Activated B cell treated with CpG ODN at 0.5 μM for 24 hours (primary cell): ENCODE results near the gene SERGEF. TPM values are rescaled to one million over a fixed set of nuclear protein-coding genes. Genes with fewer than 3 reads are reported as not detected.

ENCODE experiments used
- ATAC-seq: fragments of 200-7000 bp; cut with Tn5 transposase; one replicate; pipeline ENCODE4 v1.10.0; 2021; ENCODE audit warnings: low read depth, mild to moderate bottlenecking, moderate library complexity
- CTCF ChIA-PET: fragments of 350-600 bp; sonication (Branson Sonifier 250); formaldehyde crosslinking; loops from one replicate; lab custom pipeline; 2021; ENCODE audit warnings: antibody characterized with exemption; lab: Charles Lee
- POLR2A ChIA-PET: fragments of 350-600 bp; sonication (Branson Sonifier 250); formaldehyde crosslinking; loops from one replicate; lab custom pipeline; 2021; ENCODE audit warnings: antibody characterized with exemption; lab: Charles Lee
- DNase-seq: peaks from one replicate; pipeline ENCODE4 v3.0.0; 2022
- H3K27ac Mint-ChIP-seq: one replicate; pipeline ENCODE4 v1.8.0; 2020; ENCODE audit warnings: mixed read lengths
- H3K27me3 Mint-ChIP-seq: one replicate; pipeline ENCODE4 v1.8.0; 2021; ENCODE audit warnings: mixed read lengths
- H3K36me3 Mint-ChIP-seq: one replicate; pipeline ENCODE4 v1.8.0; 2021; ENCODE audit warnings: low read depth, mixed read lengths
- H3K4me1 Mint-ChIP-seq: one replicate; pipeline ENCODE4 v1.8.0; 2021; ENCODE audit warnings: mixed read lengths
- H3K4me3 Mint-ChIP-seq: one replicate; pipeline ENCODE4 v1.8.0; 2020; ENCODE audit warnings: mild to moderate bottlenecking, mixed read lengths
- H3K9me3 Mint-ChIP-seq: one replicate; pipeline ENCODE4 v1.8.0; 2020; ENCODE audit warnings: mixed read lengths
- intact Hi-C: fragments of 100-400 bp; cut with micrococcal nuclease; formaldehyde crosslinking; loops from one replicate; pipeline ENCODE4 v1.15.1; 2024
- total RNA-seq: library from RNA; stranded (reverse); gene quantifications from 2 replicates; pipeline ENCODE4 v1.2.3, GENCODE V29; 2022
- TF ChIP-seq, protein P1 (sequence below): fragments of 200-600 bp; IDR thresholded peaks from one replicate; pipeline ENCODE4 v1.8.0; 2022; ENCODE audit warnings: antibody characterized with exemption, mild to moderate bottlenecking

Gene SERGEF
- total RNA-seq, 1 donor from 2014 or later: 38.4 TPM

DNA sequence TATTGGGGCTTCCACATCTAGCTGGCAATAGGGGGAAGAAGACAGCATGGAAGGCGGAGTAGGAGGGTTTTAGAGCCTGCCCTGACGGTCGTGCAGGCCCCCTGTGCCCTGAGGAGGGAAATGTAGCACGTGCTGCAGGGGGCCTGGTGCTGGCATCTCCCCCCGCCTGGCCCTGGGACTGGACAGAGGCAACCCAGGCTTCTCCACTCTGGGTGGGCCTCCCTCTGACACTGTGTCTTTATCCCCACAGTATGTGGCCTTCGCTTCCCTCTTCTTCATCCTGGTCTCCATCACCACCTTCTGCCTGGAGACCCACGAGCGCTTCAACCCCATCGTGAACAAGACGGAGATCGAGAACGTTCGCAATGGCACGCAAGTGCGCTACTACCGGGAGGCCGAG, 241.4 kb downstream of the SERGEF start:
- no peak overlapping the region for H3K27ac Mint-ChIP-seq

DNA sequence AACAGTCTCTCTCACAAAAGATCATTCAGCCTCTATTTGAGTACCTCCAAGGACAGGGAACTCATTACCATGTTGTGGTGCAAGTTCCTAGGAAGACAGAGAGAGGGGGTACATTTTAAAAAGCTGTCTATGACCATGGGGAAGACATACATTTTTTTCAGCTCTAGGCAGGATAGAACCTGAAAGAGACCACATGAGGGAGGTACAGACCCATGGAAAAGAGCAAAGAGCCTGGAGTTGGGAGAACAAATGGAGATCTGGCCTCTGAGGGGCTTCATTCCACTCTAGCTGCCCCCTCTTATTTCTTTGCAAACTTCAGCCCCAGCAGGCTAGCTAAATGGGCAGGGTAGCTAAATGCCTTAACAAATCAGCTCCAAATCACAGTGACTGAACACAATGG, 241.9 kb downstream of the SERGEF start:
- no peaks in the 10 kb centered on the region for H3K4me1 Mint-ChIP-seq
- intact Hi-C loops: no loop called here
- TF ChIP-seq, protein P1, sequence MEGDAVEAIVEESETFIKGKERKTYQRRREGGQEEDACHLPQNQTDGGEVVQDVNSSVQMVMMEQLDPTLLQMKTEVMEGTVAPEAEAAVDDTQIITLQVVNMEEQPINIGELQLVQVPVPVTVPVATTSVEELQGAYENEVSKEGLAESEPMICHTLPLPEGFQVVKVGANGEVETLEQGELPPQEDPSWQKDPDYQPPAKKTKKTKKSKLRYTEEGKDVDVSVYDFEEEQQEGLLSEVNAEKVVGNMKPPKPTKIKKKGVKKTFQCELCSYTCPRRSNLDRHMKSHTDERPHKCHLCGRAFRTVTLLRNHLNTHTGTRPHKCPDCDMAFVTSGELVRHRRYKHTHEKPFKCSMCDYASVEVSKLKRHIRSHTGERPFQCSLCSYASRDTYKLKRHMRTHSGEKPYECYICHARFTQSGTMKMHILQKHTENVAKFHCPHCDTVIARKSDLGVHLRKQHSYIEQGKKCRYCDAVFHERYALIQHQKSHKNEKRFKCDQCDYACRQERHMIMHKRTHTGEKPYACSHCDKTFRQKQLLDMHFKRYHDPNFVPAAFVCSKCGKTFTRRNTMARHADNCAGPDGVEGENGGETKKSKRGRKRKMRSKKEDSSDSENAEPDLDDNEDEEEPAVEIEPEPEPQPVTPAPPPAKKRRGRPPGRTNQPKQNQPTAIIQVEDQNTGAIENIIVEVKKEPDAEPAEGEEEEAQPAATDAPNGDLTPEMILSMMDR: no peak
- no peaks in the 10 kb centered on the region for H3K27me3 Mint-ChIP-seq
- H3K36me3 Mint-ChIP-seq: no peaks in the 10 kb centered on the region
- CTCF ChIA-PET: no interaction called here
- ATAC-seq (no peak), DNase-seq (no peak)
- H3K27ac Mint-ChIP-seq: no peak overlapping the region
- H3K4me3 Mint-ChIP-seq: no peak overlapping the region
- POLR2A ChIA-PET: no interaction called here
- H3K9me3 Mint-ChIP-seq: no peaks in the 10 kb centered on the region

More for the DNA sequence above, 241.4 kb downstream of the SERGEF start:
- DNase-seq (no peak), ATAC-seq (no peak)
- H3K9me3 Mint-ChIP-seq: no peaks in the 10 kb centered on the region
- TF ChIP-seq, protein P1: no peak
- H3K36me3 Mint-ChIP-seq: no peaks in the 10 kb centered on the region
- H3K27me3 Mint-ChIP-seq: no peaks in the 10 kb centered on the region
- no peaks in the 10 kb centered on the region for H3K4me1 Mint-ChIP-seq
- intact Hi-C loops: no loop called here
- ChIA-PET POLR2A (no interaction called here), CTCF (no interaction called here)
- H3K4me3 Mint-ChIP-seq: no peak overlapping the region

DNA sequence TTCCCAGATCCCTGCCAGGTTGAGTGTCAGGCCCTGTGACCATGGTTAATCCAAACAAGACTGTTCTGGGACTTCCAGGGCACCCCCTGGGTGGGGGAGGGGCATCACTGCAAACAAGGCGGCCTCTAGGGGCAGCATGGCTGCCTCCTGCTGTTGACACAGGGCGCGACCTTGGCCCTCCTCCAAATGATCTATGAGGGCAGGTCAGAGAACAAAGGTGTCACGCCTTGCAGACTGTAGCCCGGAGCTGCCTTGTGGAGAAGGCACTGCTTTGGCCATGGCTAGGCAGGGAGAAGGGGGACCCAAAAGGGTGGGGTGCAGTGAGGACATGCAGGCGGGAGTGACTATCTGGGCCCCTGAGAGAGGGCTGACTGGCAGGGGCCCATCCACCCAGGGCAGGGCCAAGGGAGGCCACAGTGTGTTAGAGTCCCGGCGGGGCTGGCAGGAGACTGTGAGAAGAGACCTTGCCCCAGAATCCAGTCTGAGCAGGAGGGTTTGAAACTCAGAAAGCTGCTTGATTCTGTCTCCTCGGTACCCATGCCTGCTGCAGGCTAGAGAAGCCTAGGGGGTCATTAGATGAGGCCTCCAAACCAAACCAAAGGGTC, 242.7 kb downstream of the SERGEF start:
- no peaks in the 10 kb centered on the region for H3K27me3 Mint-ChIP-seq

DNA sequence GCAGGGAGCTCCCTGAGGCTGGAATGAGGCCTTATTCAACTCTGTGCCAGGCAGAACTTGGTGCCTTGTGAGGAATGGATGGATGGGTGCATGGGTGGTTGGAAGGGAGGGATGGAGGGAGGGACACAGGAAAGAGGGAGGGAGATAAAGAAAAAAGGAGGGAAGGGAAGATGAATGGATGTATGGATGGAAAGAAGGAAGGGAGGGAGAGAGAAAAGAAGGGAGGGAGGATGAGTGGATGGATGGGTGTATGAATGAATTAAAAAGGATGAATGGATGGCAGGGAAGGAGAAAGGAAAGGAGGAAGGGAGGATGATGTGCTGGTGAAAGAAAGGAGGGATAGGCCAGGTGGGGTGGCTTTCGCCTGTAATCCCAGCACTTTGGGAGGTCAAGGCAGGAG, 243.6 kb downstream of the SERGEF start:
- TF ChIP-seq, protein P1: no peak
- no peaks in the 10 kb centered on the region for H3K4me1 Mint-ChIP-seq
- DNase-seq (no peak), ATAC-seq (no peak)
- ChIA-PET CTCF (no interaction called here), POLR2A (no interaction called here)
- no peak overlapping the region for H3K4me3 Mint-ChIP-seq
- H3K36me3 Mint-ChIP-seq: no peaks in the 10 kb centered on the region
- no peaks in the 10 kb centered on the region for H3K9me3 Mint-ChIP-seq
- intact Hi-C loops: no loop called here
- no peak overlapping the region for H3K27ac Mint-ChIP-seq
- no peaks in the 10 kb centered on the region for H3K27me3 Mint-ChIP-seq

More for the DNA sequence above, 242.7 kb downstream of the SERGEF start:
- Mint-ChIP-seq H3K9me3 (no peaks in the 10 kb centered on the region), H3K4me1 (no peaks in the 10 kb centered on the region), H3K27ac (no peak overlapping the region), H3K36me3 (no peaks in the 10 kb centered on the region), H3K4me3 (no peak overlapping the region)
- intact Hi-C loops: no loop called here
- TF ChIP-seq, protein P1: no peak
- POLR2A ChIA-PET: no interaction called here
- DNase-seq (no peak), ATAC-seq (no peak)
- CTCF ChIA-PET: no interaction called here

DNA sequence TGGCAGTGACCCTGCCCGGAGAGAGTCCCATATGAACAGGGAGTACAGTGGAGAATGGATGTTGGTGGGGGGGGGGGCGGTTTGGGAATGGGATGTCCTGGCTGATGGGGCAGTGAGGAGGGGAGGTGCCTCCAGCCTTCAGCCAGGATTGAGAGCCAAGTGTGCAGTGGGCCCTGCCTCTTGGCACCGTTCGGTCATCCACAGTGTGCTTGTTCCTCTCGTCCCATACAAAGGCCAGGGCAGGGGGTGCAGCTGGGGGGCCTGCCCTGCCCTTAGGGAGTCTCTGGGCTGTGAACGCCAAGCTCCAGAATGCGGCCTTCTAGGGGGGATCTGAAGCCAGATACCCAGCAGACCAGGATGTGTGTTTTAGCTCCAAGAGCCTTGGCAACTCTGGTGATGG, 244.3 kb downstream of the SERGEF start:
- Mint-ChIP-seq H3K36me3 (no peaks in the 10 kb centered on the region), H3K27me3 (no peaks in the 10 kb centered on the region), H3K4me1 (no peaks in the 10 kb centered on the region), H3K27ac (no peak overlapping the region), H3K4me3 (no peak overlapping the region), H3K9me3 (no peaks in the 10 kb centered on the region)
- no peak for ATAC-seq
- intact Hi-C loops: no loop called here
- TF ChIP-seq, protein P1: no peak
- ChIA-PET CTCF (no interaction called here), POLR2A (no interaction called here)
- no peak for DNase-seq
